Left lobe of liver (tissue), 2 donors: Measurements from ENCODE around the gene CFAP92. TPM values are rescaled to one million over a fixed set of nuclear protein-coding genes. Genes with fewer than 3 reads are reported as not detected.

ENCODE experiments used
- ATAC-seq: fragments of 200-7000 bp; cut with Tn5 transposase; one replicate; pipeline ENCODE4 v1.9.1; 2020; ENCODE audit warnings: mild to moderate bottlenecking, moderate library complexity
- DNase-seq: peaks from one replicate; pipeline ENCODE4 v3.0.0-alpha.2; 2020; ENCODE audit warnings: low spot score
- total RNA-seq: library from RNA; stranded (reverse); gene quantifications from one replicate; pipeline ENCODE4 v1.2.1, GENCODE V29; 2021
- donor health status: DM: no; HTN: no; CAD: no; lungs with moderate emphysema.
- donor health status: DM: no; HTN: yes; CAD: no.

The CFAP92 gene, protein sequence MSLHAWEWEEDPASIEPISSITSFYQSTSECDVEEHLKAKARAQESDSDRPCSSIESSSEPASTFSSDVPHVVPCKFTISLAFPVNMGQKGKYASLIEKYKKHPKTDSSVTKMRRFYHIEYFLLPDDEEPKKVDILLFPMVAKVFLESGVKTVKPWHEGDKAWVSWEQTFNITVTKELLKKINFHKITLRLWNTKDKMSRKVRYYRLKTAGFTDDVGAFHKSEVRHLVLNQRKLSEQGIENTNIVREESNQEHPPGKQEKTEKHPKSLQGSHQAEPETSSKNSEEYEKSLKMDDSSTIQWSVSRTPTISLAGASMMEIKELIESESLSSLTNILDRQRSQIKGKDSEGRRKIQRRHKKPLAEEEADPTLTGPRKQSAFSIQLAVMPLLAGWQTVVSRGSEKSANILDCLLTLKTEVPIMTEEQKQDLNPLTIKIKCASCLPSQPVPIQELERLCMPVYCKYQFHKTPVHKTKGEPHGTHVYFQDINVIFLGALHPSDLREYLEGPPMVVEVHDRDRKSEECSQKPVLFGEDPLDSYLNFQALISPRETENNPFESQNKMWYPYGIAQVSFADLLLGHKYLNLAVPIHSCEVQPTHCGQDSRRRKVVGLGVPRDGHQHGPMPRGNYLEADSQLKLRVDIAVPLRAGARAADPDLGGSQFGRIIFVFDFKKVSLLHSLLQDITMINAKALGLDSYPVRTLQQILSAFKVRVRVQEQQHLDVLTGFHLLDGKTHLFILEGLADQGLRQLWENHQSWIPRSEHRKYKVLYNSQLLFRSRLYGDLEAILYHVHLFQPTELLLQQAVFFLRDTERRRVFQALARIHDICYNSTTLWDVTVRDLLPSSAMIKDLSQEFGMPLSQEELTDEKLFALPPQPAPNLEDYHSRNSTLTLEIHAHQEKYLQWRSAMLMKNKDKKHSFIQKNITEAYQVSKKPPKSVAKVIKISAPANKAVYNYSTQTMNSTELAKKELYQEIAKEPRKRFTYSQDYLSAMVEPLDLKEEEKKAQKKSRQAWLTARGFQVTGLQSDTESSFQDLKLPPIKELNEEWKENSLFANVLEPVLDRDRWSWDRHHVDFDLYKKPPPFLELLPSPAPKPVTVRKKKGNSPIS
- not detected for total RNA-seq

DNA sequence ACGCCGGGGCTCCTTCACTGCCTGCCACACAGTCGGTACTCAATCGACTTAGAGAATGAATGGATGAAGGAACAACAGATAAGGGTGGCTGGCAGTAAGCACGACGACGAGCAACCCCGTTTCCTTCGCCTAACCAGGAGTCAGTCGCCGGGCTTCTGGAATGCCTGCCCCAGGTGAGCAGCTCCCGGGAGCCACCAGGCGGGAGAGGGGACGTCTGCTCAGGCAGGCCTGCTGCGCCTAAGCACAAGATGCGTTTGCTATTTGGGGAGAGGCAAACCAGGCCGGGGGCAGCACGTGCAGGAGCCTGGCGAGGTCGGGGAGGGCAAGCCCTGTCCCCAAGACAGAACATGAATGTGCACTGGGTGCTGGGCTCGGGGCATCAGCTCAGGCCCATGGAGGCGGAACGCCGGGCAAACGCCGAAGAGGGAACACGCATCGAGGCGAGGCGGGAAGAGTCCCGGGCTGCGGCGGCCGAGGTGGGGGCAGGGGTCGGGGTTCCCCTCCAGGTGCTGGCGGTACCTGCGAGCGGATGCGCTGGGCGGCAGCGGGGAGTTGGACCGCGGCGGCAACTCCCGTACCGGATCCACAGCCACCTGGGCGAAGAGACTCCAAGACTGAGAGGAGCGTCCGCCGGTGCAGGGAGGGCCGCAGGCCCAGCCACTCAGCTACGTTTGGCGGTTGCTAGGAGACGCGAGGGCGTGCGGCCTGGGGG lies at the start of gene CFAP92:
Gene CFAP92 (minus strand): TSS at position 616 of the 712 bp plus-strand sequence. CDS start 772 bp downstream, outside the sequence.
- peak; percentile 85 for DNase-seq
- peak; percentile 99 for ATAC-seq

DNA sequence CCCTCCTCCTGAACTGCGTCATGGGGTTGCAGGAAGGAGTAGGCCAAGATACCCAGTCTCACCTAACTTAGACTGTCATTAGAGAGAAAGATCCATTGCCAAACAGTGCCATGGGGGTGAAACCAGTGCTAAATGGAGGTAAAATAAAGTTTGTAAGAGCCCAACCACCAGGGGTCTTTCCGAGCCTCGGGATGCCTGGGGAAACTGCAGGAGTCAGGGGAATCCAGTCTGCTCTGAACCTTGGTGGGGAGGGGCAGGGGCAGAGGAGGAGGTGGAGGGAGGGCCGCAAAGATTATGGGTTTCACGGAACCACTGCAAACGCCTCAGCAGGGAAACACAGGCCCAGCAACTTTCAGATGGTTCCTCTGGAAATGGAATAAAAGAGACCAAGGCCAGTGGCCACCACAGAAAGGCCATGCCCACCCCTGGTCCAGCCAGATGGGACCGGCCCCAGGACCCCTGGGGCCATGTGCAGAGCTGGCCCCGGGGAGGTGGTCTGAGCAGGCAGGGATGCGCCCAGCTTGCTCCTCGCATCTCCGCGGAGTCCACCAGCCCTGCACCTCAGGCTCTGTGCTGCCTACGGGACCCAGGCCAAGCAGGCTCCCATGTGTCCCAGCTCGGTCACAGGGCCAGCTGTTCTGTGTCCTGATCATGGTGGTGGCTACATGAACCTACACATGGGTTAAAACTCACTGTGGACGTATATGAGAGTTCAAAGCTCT lies 46.9 kb upstream of the CFAP92 start:
- DNase-seq (no peak), ATAC-seq (no peak)

GRCh38 chr3:129040039-129040336 lies 46.1 kb upstream of the CFAP92 start:
- no peak for DNase-seq

DNA sequence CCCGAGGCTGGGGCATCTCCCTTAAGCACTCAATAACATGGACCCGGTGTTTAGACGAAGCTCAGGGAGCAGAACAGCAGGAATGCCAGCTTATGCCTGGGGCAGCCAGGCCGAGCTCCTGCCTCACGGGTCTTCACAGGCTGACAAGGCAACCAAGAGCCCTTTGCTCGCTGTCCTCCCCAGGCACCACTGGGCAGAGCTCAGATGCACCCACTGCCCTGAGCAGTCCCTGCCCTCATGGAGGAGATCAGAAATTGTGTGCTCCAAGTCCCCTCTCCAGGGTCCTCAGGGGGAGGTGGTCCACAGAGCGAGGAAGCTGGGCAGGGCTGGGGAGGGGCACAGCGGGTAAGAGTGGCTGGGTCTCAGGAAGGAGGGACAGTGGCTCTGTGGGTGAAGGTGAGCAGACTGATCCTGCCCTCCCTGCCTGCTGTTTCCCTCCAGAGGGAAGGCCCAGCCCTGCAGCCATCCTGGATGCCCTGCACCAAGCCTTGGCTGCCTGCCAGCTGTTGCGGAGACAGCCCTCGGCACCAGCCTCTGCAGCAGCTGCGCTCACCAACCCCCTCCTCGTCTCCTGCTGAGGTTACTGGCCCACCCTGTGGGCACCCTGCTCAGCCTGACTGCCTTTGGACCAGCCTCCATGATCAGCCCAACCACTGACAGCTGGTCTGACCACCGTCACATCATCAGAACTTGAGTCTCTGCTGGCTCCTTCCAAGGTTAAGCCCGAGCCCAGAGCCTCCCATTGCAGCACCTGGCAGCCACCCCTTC lies 45.6 kb upstream of the CFAP92 start:
- peak; percentile 31 for ATAC-seq
- DNase-seq, result no peak

More at GRCh38 chr3:129040039-129040336, 46.1 kb upstream of the CFAP92 start:
- no peak for ATAC-seq

DNA sequence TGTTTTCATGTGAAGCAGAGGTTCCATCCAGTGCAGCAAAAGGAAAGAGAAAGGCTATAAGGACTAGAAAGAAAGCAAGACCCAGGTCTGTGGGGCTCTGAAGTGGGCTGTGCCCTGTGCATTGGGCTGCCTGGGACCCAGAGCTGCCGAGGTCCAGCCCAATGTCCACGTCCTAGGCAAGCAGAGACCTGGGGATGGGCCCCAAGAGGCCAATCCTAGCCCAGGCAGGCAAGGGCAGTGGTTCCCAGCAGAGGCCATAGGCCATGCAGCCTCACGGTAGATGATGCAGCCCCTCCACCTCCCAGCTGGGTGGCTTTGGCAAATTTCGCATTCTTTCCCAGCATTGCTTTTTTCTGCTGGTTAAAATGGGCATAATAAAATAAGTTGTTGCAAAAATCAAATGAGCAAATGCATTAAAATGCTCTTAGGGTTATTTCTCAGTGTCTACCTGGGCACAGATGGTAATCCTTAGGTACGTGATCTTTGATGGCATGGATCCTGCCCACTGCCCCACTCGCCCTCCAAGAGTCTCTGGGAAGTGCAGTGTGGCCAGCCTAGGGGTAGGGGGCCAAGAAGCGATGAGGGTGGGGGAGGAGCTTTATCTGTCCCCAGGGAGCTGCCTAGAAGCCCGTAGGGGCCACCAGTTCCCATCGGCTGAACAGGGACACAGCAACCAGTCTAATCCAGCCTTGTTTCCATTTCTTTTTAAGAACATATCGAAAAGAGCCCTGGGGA lies 44.4 kb upstream of the CFAP92 start:
- no peak for ATAC-seq
- DNase-seq, result no peak

DNA sequence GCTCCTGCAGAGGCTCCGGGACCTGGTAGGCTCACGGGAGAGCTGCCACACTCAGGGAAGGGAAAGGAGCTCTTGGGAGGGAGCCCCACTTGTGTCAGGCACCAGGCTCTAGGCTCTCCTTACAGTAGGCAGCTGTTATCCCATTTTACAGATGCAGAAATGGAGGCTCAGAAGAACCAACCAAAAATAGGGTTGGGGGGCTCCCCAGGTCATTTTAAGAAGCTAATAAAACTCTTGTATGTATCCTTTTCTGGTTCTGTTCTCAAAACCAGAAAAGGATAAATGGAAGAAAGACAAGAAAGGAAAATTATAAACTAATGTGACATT lies 43.2 kb upstream of the CFAP92 start:
- no peak for DNase-seq
- no peak for ATAC-seq

DNA sequence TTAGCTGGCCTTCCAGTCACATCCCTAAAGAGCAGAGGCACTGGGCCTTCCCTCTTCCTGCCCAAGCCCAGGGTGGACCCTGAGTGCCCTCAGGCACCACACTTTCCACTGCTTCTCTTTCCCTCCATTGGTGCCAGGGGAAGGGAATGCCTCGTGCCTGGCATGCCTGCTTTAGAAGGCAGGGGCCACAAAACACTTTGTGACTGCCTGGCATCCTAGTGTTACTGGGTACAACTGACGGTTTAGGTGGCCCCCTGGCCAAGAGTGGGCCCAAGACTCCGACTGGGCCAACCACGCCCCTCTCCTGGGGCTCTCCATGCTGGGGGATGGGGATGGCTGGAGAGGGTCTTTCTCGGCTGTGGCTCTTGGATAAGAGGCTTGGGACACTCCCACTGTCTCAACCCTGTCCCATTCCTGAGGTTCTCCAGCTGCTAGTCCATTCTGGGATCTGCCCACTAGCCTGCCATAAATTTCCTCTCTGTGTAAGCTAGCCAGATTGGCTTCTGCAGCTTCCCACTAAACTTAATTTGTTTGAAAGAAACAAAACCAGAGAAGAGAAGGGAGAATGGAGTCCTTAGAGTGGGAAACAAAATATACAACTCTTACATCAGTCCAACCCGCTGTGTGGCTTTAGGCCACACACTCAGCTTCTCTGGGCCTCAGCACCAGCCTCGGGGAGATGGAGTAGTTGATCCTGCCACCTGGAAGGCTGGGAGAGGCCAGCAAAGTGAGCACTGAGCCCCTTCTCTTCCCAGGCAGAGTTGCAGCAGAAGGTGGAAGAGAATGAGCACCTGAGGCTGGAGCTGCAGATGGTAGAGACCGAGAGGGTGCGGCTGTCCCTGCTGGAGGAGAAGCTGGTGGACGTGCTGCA lies 42.6 kb upstream of the CFAP92 start:
- ATAC-seq, result no peak
- DNase-seq, result no peak

DNA sequence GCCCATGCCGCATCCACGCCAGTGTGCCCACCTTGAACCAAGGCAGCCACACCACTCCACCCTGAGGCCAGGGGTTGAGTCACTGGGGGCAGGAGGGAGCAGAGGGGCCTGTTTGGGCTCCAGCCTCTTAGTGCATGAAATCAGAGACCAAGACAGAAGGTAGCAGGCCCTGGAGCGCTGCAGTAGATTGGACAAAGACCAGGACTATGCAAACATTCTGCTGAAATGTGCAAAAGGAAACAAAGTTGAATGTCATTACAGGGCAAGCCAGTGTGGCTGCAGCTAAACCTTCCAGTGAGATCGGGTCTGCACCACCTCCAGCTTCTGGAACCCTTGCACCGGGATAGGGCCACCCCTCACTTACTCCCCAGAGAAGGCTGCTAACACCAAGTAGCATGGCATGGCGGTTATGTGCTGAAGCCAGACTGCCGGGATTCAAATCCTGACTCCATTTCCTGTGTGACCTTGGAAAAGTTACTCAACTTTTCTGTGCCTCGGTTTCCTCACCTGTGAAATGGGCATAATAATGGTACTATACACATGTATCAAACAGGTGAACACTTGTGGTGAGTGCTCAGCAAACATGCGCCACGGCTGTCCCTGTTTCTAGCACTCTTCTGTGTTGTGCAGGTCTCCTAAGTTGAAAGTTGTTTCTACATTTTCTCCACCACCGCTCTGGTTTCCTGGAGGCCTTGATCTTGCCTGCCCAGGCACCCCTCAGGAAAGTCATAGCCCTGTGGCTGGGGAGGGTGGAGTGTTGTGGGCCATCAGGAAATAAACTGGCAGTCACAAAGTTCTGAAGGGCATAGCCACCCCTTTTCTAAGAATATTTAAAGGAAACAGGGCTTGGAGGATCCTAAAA lies 41.7 kb upstream of the CFAP92 start:
- DNase-seq (no peak), ATAC-seq (peak; percentile 73)

DNA sequence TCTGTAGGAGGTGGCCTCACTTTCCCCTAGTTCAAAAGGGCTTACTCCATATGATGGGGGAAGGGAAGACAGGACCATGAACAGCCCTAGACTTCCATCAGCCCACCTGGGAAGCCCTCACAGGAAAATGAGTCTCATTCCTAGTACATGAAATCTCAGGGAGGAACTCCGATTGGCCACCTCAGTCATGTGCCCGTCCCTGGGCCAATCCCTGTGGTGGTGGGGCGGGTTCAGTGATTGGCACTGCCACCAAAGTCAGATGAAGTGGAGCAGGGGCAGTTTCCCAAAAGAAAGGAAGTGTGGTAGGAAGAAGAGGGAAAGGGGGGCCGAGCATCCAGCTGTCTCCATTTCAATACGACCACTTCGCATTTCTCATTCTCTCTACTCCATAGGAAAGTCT lies 40.8 kb upstream of the CFAP92 start:
- ATAC-seq, result peak; percentile 12
- DNase-seq, result no peak

GRCh38 chr3:129033633-129034321 lies 39.9 kb upstream of the CFAP92 start:
- DNase-seq (no peak), ATAC-seq (peak; percentile 21)

GRCh38 chr3:129033151-129033550 lies 39.3 kb upstream of the CFAP92 start:
- DNase-seq (no peak), ATAC-seq (no peak)

GRCh38 chr3:129032716-129033115 lies 38.8 kb upstream of the CFAP92 start:
- DNase-seq (no peak), ATAC-seq (no peak)

DNA sequence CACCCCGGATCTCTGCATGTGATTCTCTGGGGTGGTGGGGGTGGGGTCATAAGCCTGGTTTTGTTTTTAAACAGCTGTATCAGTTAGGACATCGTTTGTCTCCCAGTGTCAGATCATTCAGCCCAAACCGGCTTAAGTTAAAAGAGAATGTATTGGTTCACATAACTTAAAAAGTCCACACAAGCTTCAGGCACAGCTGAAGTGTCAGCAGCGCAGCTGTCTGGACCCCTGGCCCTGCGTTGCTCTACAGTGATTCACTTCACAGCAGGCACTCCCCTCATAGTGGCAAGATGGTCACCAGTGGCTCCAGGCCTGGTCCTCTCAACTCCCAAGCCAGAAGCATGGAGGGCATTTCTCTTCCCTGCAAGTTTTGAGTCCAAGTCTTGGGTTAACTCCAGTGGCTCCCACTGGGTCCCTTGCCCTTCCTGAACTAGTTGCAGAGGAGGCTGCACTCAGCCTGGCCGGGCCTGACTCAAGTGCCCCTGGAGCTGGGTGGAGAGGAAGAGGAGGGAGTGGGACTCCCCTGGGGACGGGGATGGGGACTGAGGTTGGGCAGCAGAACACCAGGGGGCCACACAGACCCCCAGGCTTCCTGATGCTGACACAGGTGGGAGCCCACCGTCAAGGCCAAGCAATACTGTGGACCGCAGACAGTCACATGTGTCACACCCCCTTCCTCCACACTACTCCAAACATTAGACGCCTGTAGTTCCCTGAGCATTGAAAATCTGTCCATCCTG lies 37.8 kb upstream of the CFAP92 start:
- ATAC-seq, result no peak

GRCh38 chr3:129030611-129031010 lies 36.7 kb upstream of the CFAP92 start:
- no peak for ATAC-seq
- no peak for DNase-seq

More for the DNA sequence above, 37.8 kb upstream of the CFAP92 start:
- no peak for DNase-seq

DNA sequence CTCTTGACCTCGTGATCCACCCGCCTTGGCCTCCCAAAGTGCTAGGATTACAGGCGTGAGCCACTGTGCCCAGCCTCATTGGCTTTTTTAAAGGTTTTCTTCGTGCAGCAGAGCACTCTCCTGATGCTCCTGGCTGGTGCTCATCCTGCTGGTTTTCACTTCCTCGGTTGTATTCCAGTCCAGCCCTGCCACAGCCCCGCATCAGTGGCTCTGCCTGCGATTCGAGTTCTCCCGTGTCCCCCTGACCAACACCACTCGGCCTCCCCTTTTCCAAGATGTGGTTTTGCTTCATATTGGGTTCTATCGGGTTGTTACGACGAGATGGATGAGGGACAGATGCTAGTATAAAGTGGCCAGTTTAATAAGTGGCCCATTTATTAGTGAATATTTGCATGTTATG lies 35.0 kb upstream of the CFAP92 start:
- ATAC-seq (no peak), DNase-seq (no peak)

GRCh38 chr3:129027544-129027880 lies 33.6 kb upstream of the CFAP92 start:
- no peak for DNase-seq
- ATAC-seq, result no peak
